HEK293T (cell line): ENCODE results near the gene ILK.

Source experiments
- ARNT ChIP-seq: fragments of 450-650 bp; IDR thresholded peaks from 2 replicates; pipeline ENCODE4 v1.6.1; 2017; ENCODE audit warnings: mild to moderate bottlenecking
- BHLHE40 ChIP-seq: fragments of 450-650 bp; IDR thresholded peaks from 2 replicates; pipeline ENCODE4 v1.6.1; 2016; ENCODE audit warnings: mild to moderate bottlenecking, moderate library complexity, borderline replicate concordance
- ELF4 ChIP-seq: fragments of 450-650 bp; IDR thresholded peaks from 2 replicates; pipeline ENCODE4 v1.6.1; 2017; ENCODE audit warnings: antibody characterized with exemption
- FOXK2 ChIP-seq: fragments of 450-650 bp; IDR thresholded peaks from 2 replicates; pipeline ENCODE4 v1.6.1; 2016; ENCODE audit warnings: mild to moderate bottlenecking
- FOXM1 ChIP-seq: fragments of 450-650 bp; IDR thresholded peaks from 2 replicates; pipeline ENCODE4 v1.6.1; 2017; ENCODE audit warnings: mild to moderate bottlenecking, borderline replicate concordance
- L3MBTL2 ChIP-seq: fragments of 450-650 bp; conservative IDR thresholded peaks from 2 replicates; pipeline ENCODE4 v1.6.1; 2016; ENCODE audit warnings: mild to moderate bottlenecking
- LEF1 ChIP-seq: fragments of 450-650 bp; IDR thresholded peaks from 2 replicates; pipeline ENCODE4 v1.6.1; 2017; ENCODE audit warnings: mild to moderate bottlenecking, borderline replicate concordance
- SP1 ChIP-seq: fragments of 450-650 bp; IDR thresholded peaks from 2 replicates; pipeline ENCODE4 v1.6.1; 2017
- SUZ12 ChIP-seq: fragments of 450-650 bp; IDR thresholded peaks from 2 replicates; pipeline ENCODE4 v1.6.1; 2016; ENCODE audit warnings: mild to moderate bottlenecking
- TARDBP ChIP-seq: fragments of 450-650 bp; IDR thresholded peaks from 2 replicates; pipeline ENCODE4 v1.6.1; 2016
- ZNF384 ChIP-seq: fragments of 450-650 bp; IDR thresholded peaks from 2 replicates; pipeline ENCODE4 v1.6.1; 2016

DNA sequence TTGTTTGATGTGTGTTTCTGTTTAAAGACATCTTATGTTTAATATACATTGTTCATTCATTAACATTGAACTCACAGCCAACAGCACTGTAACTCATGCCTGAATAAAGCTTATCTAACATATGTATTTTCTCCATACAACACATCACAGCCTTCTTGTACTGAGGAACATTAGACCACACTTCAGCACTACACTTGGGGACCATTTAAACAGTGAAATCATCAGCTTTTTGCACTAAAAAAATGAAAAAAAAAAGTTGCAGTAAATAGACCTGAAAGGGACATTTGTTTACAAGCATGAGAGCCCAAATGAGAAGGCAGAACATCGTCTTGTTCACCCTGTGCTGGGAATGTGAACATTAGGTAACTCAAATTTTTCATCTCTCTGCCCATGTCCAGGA, 31.0 kb downstream of the ILK start:
- TF ChIP-seq ZNF384 (no peak), FOXK2 (no peak), LEF1 (no peak), ELF4 (no peak), TARDBP (no peak), L3MBTL2 (no peak), ARNT (no peak), FOXM1 (no peak), SP1 (no peak), BHLHE40 (no peak), SUZ12 (no peak)
